ENCODE results near the gene KDM5A.

KDM5A gene

DNA sequence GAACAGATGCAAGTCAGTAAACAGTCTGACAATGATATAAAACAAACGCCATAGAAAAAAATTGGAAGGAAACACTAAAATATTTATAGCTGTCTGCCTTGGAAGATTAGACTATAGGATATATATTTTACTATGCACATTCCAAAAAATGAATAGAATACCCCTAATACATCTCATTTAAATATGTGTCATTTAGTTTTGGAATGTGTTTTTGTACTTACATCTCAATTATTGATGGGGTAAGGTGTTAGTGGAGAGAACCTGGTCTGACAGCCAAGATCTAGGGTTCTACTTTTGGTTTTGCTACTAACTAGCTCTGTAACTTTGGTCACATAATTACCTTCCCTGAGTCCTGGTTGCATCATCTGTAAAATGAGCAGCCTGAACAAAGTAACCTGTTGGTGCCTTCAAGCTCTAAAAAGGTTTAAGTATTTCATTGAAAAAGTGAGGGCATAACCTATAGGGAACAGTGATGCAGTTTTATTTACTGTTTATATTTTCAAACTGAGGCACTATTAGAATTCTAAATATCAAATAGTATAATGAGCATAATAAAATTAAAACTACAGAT lies 97.9 kb downstream of the KDM5A start:
- in situ Hi-C loops (cut with HindIII; ENCODE audit: low pct_ligation_motif_present, low pct_unique_long_range_greater_than_20kb, low sequenced_read_pairs): no loop called here
- DNase-seq: no peak

DNA sequence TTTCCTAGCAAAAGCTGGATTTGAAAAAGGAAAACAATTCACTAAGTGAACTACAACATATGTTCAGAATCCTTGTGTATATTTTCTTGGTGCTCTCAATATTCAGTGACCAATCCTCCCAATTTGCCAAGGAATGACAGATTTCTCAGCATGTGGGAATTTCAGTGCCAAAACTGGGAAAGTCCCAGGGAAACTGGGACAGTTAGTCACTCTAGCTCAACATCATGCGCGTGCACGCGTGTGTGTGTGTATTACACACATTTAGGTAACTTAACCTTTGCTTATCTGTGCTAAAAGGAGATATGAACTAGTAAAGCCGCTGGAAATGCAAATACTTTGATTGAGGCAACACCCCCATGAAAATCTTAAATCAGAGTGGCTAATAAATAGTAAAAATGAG lies 100.4 kb downstream of the KDM5A start:
- peak; percentile 48 for DNase-seq
- in situ Hi-C loops (cut with HindIII; ENCODE audit: low pct_ligation_motif_present, low pct_unique_long_range_greater_than_20kb, low sequenced_read_pairs): no loop called here

DNA sequence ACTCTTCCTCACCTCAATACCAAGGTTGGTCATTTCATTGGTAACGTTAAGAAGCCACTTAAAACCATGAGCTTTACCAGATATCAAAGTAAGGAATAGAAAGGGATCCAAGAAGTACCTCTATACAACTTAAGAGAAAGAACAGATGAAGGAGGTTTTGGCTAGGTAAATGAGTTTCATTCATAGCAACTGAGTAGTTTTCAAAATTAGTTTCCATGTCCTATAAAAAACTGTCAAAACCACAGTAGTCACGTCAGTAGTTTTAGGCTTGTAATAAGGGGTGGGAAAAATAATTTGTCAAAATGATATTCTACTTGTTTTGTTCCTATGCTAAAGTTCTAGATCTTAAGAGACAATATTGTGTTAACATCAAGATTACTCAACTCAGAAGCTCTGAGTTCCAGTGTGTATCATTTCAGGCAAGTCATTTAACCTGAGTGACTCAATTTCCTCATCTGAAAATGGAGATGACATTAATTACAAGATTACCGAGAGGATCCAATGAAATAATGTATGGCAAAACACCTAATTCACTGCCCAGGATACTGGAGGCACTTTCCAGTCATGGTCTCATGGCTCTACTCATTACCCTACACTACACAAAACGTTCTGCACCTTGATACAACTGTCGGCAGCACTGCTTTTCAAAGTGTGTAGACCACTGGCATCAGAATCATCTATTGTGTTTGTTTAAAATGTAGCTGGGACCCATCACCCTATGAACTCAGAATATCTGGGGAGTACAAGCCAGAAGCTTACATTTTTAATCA lies 102.4 kb downstream of the KDM5A start:
- no peak for DNase-seq
- in situ Hi-C loops (cut with HindIII; ENCODE audit: low pct_ligation_motif_present, low pct_unique_long_range_greater_than_20kb, low sequenced_read_pairs): no loop called here

DNA sequence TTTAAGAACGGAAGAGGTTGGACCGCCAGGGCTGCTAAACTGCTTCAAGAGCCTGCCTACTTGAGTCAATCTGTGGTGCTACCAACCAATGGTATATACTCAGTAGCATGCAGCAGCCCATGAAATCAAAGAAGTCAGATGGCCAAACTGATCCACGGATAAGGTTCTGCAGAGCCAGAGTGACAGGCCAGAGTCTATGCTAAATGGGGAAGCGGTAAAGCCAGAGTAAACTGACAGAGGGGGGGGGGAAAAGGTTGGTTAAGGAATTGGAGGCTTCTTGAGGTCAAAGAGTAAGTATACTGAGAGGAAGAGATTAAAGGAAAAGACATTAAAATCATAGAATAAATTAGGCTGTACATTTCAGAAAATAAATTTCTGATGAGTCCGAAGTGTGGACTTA lies 111.1 kb downstream of the KDM5A start:
- no peak for DNase-seq
- in situ Hi-C loops (cut with HindIII; ENCODE audit: low pct_ligation_motif_present, low pct_unique_long_range_greater_than_20kb, low sequenced_read_pairs): no loop called here

DNA sequence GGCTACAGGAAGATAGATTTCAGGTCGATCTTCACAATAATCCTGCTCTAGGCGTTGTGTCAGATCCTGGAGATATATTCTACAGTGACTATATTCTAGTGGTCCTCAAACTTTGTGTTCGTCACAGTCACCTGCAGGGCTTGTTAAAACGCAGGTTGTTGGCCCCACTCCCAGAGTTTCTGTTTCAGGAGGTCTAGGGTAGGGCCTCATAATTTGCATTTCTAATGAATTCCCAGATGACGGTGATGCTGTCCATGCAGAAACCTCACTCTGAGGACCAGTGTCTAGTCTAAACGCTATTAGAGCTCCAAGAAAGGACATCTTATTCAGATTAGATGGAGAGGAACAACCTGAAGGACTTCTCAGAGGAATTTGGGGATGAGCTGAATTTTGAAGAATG lies 113.3 kb downstream of the KDM5A start:
- DNase-seq: no peak
- in situ Hi-C loops (cut with HindIII; ENCODE audit: low pct_ligation_motif_present, low pct_unique_long_range_greater_than_20kb, low sequenced_read_pairs): no loop called here

DNA sequence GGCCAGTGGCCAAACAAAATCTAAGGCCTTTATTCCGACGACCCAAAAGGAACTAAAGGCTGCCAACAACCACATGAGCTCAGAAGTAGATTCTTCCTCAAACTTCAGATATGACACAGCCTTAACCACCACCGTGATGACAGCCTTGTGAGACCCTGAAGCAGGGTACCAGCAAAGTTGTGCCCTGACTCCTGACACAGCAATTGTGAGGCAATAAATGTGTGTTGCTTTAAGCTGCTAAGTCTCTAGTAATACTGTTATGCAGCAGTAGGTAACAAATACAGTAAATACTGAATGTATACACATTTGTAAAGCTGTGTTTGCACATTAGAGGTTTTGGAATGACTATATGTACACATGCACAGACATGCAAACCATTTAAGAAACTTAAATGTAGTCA lies 115.7 kb downstream of the KDM5A start:
- no peak for DNase-seq
- in situ Hi-C loops (cut with HindIII; ENCODE audit: low pct_ligation_motif_present, low pct_unique_long_range_greater_than_20kb, low sequenced_read_pairs): no loop called here

DNA sequence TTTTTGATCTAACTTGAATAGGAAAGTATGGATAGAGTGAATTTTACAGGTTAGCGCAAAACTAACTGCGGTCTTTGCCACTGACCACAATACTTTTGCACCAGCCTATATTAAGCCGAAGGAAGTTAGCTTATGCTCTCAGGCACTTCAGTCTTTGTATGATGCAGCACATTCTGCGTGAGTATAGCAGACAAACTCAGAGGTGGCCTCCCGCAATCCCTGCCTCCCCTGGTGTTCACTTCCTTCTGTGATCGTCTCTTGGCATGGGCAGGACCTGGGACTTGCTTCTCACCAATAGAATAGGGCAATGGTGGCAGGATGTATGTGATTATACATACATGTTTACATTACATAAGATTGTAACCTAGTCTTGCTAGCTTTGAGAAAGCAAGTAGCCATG lies 116.2 kb downstream of the KDM5A start:
- in situ Hi-C loops (cut with HindIII; ENCODE audit: low pct_ligation_motif_present, low pct_unique_long_range_greater_than_20kb, low sequenced_read_pairs): no loop called here
- DNase-seq: no peak

DNA sequence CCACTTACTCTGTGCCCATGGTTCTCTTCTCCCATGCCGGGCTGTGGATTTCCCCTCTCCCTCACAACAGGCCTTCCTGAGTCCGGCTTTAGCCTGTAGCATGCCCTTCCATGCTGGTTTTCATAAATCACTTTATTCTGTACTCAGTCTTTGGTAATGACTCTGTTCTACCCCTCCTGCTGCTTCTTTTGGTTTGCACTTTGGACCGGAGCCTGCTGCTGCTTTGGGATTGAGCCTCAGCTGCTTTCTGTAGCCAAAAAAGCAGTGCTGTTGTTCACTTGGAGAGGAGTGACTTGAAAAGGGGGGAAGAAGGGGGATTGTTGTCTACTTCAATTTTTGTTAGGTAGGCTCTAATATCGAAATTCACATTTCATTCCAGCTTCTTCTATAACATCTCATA lies 118.0 kb downstream of the KDM5A start:
- DNase-seq: no peak
- in situ Hi-C loops (cut with HindIII; ENCODE audit: low pct_ligation_motif_present, low pct_unique_long_range_greater_than_20kb, low sequenced_read_pairs): no loop called here

DNA sequence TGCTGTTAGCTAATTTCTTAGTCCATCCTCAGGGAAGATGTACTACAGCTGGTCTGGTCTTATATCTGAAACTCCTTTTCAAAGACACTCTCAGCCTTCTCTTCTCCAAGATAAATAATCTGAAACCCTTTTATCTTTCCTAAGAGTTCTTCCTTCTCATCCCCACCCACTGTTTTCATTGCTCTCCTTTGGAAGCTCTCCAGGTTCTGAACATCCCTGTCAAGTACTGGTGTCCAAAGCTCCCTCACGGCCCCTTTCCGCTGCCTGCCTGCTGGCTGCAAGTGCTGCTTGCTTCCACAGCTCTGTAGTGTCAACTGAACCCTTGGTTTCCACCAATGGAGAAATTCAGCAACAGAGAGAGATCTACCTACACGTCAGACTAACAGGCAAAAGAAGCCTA lies 119.9 kb downstream of the KDM5A start:
- in situ Hi-C loops (cut with HindIII; ENCODE audit: low pct_ligation_motif_present, low pct_unique_long_range_greater_than_20kb, low sequenced_read_pairs): no loop called here

DNA sequence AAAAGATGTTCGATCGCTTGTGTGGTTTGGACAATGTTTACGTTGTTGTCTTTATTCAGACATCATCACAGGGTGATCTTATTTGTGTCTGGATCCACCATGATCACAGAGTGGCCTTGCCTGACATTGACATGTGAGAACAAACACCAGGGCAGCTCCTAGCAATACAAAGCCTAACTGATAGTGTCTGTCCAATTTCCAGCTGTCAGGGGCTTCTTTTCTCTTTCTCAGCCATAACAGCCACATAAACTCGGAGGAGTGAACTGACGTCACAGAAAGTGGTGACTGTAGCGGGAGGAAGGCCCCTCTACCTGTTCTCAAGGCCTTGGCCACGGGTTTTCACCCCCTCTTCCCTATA lies 120.7 kb downstream of the KDM5A start:
- in situ Hi-C loops (cut with HindIII; ENCODE audit: low pct_ligation_motif_present, low pct_unique_long_range_greater_than_20kb, low sequenced_read_pairs): no loop called here
- no peak for DNase-seq

More for the DNA sequence above, 119.9 kb downstream of the KDM5A start:
- DNase-seq: no peak

DNA sequence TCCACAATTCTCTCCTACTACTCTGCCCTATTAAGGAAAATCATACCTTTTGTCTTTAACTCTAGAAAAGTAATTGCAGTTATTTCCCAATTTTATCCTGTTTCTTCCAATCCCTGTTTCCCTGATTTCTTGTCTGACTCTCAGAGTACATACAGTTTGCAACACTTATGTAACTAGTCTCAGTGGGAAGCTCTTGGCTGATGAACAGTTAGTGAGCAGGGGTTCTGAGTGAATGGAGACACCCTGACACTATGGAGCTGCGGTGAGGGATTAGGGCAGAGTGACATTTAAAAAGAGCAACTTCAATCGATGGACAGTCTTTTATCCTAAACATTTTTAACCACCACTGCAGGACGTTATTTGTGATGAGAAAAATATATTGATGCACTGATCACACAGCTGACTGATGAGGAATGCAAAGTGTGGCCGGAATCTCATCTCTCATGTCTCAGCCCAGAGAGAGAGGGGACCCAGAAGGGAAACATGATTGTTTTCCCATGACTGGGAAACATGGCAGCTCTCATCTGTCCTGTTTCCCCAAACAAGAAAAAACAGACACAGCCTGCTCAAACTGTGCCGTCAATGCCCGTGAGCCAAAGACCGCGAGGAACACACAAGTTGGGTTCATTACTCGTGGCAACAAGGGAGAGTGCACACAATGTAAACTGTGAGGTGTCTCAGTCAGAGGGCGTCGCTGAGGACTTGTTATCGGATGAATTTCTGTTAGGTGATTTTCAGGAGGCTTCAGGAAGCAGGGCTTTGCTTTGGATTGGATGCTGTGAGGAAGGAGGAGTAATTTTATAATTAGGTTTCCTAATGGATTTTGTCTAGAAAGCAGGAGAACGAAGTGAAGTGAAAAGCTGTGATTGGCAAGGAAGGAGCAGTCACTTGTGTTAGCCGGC lies 121.3 kb downstream of the KDM5A start:
- in situ Hi-C loops (cut with HindIII; ENCODE audit: low pct_ligation_motif_present, low pct_unique_long_range_greater_than_20kb, low sequenced_read_pairs): no loop called here
- no peak for DNase-seq

DNA sequence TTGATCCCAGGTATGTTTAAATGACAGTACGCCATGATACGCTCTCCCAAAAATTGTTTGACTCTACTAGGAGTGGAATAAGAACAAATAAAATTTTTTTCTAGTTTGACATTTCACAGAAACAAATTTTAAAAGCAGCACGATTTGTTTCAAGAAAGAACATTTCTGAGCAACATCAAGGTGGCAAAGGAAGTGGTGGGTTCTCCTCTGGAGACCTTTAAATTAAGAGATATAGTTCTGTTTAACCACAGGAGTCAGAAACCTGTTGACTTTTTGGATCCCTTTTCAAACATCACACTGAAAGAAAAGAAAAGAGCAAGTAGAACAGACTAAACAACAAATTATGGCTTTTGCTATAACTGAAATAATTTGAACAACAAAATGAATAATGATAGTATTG lies 124.0 kb downstream of the KDM5A start:
- no peak for DNase-seq
- in situ Hi-C loops (cut with HindIII; ENCODE audit: low pct_ligation_motif_present, low pct_unique_long_range_greater_than_20kb, low sequenced_read_pairs): no loop called here

DNA sequence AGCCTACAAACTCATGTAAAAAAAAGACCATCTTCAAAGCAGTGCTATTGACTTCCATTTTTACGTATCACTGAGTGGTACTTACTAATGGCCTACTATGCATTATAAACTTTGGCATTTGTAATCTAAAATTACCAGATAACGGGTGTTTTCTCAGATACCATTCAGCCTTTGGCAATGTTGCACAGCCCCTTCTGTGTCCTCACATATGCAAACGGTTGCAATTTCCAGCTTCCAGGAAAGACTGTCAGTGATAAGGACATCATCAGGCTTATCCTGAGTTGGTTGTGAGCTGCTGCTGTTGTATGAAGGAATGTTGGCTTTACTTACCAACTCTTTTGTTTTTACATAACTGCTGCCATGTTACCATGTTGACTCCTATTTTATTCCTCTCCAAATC lies 124.9 kb downstream of the KDM5A start:
- in situ Hi-C loops (cut with HindIII; ENCODE audit: low pct_ligation_motif_present, low pct_unique_long_range_greater_than_20kb, low sequenced_read_pairs): no loop called here
- no peak for DNase-seq

DNA sequence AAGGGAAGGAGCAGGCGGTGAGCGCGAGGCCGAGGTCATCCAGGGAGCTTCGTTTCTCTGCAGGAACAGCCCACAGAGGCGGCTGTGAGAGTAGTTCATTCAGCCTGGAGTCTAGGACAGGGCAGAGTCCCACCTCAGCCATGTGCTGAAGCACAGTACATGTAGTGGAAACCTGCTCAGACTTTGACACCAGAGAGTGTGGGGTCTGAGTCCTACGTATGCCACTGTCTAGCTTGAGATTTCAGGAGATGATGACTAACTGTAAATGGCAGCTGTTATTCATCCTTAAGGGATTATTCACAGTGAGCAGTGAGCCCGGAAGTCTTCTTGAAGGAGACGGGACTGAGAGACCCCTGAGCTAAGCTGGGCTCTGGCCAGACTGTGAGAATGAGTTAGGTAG lies 125.5 kb downstream of the KDM5A start:
- peak; percentile 49 for DNase-seq
- in situ Hi-C loops (cut with HindIII; ENCODE audit: low pct_ligation_motif_present, low pct_unique_long_range_greater_than_20kb, low sequenced_read_pairs): no loop called here

DNA sequence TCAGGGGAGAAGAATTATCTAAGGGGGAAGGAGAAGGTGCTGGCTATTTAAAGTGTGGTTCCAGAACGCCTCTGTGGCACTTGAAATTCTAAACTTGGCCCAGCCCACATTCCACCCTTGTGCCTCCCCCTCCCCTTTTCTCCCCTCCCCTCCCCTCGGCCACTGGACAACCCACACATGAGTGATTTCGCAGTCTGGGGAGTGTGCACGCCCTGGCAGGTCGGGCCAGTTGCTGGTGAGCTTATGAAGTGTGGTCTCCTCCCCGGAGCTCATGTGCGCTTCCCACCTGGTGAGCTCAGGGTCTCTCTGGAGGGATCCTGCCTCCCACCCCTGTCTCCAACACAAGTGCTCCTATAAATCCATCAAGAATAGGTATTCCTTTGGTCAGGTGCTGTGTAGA lies 126.3 kb downstream of the KDM5A start, which contains the start of gene SLC6A13:
Gene SLC6A13 (minus strand): TSS at position 20 of the 400 bp plus-strand sequence. CDS start 2,784 bp downstream, outside the sequence.
- peak; percentile 75 for DNase-seq
- in situ Hi-C loops (cut with HindIII; ENCODE audit: low pct_ligation_motif_present, low pct_unique_long_range_greater_than_20kb, low sequenced_read_pairs): no loop called here

DNA sequence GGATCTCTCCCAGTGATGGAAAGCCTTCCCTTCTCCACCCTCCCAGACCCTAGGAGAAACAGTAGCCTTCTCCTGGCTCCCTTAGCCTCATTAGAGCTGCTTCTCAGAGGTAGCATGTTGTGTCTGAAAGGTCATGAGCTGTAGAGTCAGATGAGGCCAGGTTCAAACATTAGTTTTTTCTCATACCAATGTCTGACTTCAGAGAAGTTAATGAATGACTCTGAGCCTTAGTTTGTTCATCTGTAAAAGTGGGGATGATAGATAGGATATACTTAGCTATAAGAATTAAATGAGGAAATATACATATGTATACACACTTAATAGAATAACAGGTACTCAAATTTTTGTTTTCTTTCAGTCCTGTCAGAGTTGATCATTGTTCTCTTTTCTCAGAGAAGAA lies 127.0 kb downstream of the KDM5A start:
- peak; percentile 28 for DNase-seq
- in situ Hi-C loops (cut with HindIII; ENCODE audit: low pct_ligation_motif_present, low pct_unique_long_range_greater_than_20kb, low sequenced_read_pairs): no loop called here

DNA sequence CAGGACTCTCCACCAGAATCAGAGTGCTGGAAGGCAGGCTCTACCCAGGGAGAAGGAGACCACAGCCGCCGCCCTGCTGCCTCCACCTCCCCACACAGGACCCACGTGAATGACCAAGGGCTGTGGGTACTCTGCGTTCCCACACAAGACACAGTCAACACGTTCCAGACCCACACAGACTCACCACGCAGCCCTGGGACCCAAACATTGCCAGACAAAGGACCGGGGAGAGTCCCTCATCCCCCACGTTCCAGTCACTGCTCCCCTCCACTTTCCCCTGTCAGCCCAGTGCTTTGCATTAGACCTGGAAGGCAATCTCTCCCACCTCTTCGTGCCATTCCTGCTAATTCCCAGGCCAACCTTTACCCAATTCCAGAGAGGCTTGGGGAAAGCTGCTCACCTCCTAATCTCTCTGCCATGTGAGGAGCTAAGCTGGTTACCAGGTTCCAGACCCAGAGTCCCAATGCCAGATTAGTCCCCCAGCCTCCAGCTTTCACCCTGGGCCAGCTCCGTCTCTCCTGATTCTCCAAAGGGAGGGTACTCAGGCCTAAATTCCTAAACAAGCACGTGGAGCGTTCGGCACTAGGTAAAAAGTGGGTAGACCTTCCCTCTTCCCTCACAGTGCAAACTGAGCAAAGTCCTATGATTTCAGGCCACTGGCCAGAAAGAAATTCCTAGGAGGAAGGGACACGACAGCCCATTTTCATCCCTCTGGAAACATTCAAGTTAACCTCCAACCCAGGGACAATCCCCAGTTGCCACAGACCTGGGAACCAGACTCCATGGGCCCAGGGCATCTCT lies 131.4 kb downstream of the KDM5A start:
- no peak for DNase-seq
- in situ Hi-C loops (cut with HindIII; ENCODE audit: low pct_ligation_motif_present, low pct_unique_long_range_greater_than_20kb, low sequenced_read_pairs): no loop called here

DNA sequence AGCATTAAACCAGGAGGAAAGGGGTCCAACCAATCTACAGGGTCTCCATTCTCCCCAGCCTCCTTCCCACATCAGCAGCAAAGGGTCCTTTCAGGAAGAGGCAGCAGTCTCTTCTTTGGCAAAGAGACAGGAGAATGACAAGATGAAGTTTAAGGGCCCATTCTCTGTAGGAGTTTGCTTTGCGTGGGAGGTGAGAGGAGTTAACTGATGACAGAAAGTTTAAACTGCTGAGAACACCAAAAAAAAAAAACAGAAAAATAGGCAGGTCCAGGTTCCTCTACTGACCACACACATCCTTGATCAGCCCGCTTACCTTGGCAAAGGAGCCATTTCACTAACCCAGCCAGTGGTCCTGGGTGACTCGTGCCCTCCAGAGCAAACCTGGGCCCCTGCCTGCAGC lies 132.2 kb downstream of the KDM5A start:
- in situ Hi-C loops (cut with HindIII; ENCODE audit: low pct_ligation_motif_present, low pct_unique_long_range_greater_than_20kb, low sequenced_read_pairs): no loop called here
- no peak for DNase-seq

DNA sequence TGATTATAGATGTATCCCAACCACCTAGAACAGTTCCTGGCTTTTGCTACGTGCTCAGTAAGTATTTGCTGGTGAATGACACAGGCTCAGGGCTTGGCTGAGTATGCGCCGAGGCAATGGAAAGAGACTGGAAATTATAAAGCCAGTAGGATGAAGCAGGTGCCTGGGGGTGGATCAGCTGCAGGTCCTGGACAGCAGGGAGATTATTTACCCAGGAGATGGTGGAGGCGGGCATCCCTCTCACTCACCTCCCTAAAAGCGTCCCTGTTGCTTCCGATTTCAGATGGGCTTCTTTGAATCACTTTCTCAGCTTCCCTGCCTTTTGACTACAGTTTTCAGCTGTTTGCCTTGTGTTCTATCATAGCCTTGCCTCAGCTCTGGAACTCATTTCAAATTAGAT lies 132.9 kb downstream of the KDM5A start:
- in situ Hi-C loops (cut with HindIII; ENCODE audit: low pct_ligation_motif_present, low pct_unique_long_range_greater_than_20kb, low sequenced_read_pairs): no loop called here
- no peak for DNase-seq
